DMS79 treated with DMSO at 0.1 percent for 48 hours (cell line): ENCODE data around the gene CDK14.
"Not testable (repeated sequence)": the region's sequence is repeated elsewhere in the genome, so short reads cannot be mapped to it uniquely, and the experiment has no call there.

ENCODE experiments used
- DNase-seq: peaks from one replicate; lab custom pipeline; 2025; lab: John Stamatoyannopoulos, UW

The CDK14 gene

DNA sequence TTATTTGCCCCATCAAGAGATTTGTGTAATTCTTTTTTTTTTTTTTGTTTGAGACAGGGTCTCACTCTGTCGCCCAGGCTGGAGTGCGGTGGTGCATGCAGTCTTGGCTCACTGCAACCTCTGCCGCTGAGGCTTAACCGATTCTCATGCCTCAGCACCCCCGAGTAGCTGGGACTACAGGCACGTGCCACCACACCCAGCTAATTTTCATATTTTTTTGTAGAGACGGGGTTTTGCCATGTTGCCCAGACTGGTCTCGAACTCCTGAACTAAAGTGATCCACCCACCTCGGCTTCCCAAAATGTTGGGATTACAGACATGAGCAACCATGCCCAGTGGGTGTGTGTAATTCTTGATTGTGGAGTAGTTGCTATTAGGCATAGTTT is 161.4 kb downstream of the CDK14 start:
- not testable (repeated sequence) for DNase-seq

- no peak for DNase-seq
Observed at GRCh38 chr7:90758933-90759562, 162.9 kb downstream of the CDK14 start.

DNA sequence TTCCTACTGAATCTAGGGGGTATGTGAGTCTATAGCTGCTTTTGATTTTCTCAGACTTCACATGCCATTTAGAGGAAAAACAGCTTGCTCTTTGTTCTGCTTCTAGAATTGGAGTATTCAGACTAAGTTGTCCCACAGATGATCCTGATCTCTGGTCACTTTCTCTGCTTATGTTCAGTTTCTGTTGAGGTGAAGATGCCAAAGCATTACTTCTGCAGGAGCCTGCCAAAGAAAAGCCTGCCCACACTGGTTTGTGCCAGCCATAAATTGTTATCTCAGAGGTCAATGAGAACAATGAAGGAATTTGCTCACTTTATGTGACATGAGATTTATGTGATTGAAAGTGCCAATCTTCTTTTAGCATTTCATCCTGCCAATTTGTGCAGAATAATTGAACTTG is 163.6 kb downstream of the CDK14 start:
- no peak for DNase-seq

DNA sequence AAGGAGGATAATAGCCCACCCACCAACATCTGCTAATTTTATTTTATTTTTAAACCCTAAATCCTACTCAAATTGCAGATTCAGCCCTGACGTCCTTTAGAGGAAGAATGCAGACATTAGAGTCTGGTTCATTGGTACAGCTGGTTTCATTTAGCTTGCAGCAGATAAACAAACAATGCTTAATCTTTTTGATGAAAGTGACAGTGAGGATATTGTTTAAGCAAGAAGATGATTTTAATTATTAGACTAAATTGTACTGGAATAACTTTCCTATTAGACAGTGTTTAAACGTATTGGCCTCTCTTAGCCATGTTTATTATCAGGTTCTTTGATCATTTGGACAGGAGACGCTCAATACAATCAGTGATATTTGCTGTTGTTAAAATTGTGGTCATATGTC is 164.8 kb downstream of the CDK14 start:
- no peak for DNase-seq

- no peak for DNase-seq
Observed at GRCh38 chr7:90761584-90761983, 165.5 kb downstream of the CDK14 start.

DNA sequence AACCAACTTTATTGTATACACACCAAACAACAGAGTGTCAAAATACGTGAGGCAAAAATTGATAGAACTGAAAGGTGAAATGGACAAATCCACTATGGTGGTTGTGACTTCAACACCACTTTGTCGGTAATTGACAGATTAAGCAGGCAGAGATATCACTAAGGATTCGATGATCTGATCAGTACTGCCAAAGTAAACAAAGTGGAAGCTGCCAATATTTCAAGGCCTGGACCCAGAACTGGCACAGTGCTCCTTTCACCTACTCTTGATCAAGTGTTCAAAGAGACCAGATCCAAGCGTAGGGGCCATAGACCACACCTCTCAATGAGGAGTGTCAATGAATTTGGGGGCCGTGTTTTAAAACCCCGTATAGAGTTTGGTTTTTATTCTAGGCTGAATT is 167.0 kb downstream of the CDK14 start:
- DNase-seq, result no peak

- no peak for DNase-seq
Observed at GRCh38 chr7:90764848-90765570, 168.9 kb downstream of the CDK14 start.

DNA sequence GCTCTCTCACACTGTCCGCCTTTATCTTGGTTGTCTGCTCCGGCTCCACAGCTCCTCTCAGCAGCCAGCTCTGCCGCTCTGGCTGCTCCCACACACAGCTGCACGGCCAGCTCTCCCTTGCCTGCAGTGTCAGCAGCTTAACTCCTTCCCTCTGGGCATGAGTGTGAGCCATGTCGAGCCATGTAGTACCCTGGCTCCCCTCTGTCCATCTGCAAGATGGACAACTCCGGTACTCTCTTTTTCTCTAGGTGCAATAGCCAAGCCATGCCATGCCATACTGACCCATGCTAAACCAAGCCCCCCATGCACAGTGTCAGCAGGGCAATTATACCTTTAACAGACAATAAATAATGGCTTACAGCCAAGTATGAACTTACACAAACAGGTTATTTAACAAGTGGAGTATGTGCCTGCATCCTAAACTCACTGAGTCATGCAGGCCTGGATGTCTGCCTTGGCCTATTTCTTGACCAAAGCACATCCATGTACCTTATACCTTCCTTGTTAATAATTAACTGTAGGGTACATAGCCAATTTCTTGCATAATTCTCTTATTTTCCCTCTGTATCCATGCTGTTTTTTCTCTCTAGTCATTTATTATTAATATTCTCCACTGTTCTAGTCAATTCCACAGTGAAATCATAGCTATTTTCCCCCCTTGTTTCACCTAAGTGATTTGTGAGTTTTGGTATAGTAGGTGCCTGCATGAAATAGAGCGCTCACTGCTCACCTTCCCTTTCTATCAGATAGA is 170.9 kb downstream of the CDK14 start:
- no peak for DNase-seq

- no peak for DNase-seq
Observed at GRCh38 chr7:90768301-90768700, 172.2 kb downstream of the CDK14 start.

- DNase-seq, result no peak
Observed at GRCh38 chr7:90769036-90769435, 172.9 kb downstream of the CDK14 start.

GRCh38 chr7:90769566-90769965 is 173.4 kb downstream of the CDK14 start:
- not testable (repeated sequence) for DNase-seq

DNA sequence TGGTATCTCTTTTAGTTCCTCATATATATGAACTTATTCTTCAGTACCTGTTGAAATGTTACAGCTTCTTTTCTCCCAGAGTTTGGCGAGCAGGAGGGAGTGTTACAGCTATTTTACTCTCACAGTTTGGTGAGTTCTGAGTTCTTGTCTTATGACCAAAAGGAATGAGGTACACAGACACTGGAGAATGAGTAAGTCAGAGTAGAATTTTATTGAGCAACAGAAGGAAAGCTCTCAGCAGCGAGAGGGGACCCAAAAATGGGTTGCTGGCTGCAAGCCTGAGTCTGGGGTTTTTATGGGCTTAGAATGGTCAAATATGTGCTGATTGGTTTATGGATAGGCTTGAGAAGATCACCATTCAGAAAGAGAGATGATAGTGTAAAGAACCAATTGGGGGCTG is 175.2 kb downstream of the CDK14 start:
- no peak for DNase-seq

GRCh38 chr7:90772410-90772809 is 176.3 kb downstream of the CDK14 start:
- DNase-seq, result no peak

GRCh38 chr7:90773269-90773668 is 177.1 kb downstream of the CDK14 start:
- DNase-seq, result no peak

DNA sequence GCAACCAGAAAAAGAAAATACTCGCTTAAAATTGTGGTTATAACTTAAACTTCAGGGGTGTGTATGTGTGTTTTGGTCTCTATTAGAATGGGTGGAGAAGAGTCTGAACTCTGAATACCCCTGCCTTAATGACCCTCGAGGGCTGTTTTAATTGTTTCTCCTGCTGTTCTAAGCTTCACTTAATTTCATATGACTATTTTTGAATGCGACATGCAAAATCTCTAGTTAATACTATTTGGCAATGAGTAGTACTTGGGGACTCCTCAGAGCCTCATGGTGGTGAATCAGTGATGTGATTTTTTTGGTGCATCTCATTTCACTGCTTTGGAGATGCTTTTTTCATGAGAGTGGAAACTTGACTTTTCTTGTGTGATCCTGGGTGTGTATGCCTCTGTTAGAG is 178.6 kb downstream of the CDK14 start:
- no peak for DNase-seq

DNA sequence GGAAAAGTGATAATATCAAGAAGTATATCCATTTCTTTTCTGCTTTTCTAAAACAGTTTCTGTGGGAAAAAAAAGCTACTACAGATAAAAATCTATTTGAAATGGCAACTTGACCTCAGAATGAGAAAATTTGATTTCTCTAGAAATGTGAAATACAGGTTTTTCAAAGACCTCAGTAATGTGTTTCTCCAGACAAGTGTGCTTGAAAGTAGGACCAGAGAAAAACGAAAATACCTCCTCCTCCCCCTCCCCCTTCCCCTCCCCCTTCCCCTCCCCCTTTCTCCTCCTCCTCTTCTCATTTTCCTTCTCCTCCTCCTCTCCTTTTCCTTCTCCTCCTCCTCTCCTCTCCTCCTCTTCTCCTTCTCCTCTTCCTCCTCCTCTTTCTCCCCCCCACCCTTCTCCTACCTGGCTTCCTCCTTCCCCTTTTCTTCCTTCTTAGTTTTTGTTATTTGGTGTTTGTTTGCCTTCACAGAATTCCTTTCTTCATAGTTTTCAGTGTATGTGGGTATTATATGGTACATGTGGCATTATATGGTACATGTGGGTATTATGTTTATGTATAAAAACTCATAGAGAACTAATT is 179.4 kb downstream of the CDK14 start:
- DNase-seq, result no peak

GRCh38 chr7:90777041-90777440 is 180.9 kb downstream of the CDK14 start:
- no peak for DNase-seq

DNA sequence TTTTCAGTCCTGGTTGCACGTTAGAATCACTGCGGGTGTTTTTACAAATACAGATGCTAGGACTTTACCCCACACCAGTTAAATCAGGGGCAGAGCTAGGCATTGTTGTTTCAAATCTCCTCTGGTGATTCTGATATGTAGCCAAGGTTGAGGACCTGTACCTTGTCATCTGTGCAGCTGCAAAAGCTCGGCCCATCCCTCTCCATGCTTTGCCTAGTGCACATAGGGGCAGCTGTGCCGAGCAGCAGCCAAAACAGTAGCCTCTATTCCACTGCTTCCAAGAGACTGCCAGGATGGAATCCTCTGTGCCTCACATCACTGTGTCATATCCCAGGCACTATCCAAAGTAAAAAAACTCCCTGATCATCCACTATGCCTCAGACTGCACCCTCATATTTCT is 181.3 kb downstream of the CDK14 start:
- DNase-seq, result no peak

DNA sequence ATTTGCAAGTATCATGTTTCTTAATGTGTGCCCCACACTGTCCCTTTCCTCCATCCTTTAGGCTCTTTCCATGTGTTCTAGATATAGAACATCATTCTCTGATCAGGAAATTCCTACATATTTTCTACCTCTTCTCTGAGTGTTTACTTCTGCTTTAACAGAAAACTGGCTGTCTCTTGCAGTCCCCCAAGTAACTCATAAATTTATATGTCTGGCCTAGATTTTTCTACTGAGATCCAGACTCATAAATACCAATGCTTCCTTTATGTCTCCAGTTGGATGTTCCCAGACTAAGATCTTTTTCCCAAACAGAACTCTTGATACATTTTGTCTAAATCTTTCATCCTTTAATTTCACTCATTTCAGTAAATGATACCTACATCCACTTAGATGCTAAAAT is 181.8 kb downstream of the CDK14 start:
- no peak for DNase-seq

- no peak for DNase-seq
Observed at GRCh38 chr7:90788052-90788451, 191.9 kb downstream of the CDK14 start.

DNA sequence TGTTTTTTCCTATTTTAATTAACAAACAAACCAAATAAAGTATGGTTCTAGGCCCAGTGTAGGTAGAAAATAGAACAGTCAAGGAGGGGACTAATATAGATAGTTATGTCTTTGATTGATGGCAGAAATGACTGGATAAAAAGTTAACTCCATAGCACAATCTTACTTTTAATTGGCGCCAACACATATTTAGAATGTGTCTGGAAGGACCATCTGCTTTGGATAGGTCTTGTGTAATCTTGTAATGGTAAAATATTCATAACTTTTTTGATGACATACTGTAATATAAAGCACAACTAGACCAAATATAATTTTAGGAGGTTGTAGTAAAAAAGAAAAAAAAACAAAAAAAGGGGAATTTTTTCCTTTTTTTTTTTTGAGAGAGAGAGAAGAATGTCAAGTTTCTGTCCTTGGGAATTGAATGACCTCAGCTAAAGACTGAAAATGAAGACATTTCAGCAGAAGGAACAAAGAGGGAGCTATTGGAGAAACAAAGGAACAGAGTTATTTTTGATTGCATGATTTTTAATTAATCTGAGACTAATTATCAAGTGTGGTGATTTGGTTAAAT is 193.7 kb downstream of the CDK14 start:
- no peak for DNase-seq

- no peak for DNase-seq
Observed at GRCh38 chr7:90791596-90791995, 195.5 kb downstream of the CDK14 start.

GRCh38 chr7:90792301-90792700 is 196.2 kb downstream of the CDK14 start:
- DNase-seq, result no peak
